ENCODE results near the gene SOX3.

Gene SOX3

GRCh38 chrX:140492066-140492994 is 12.5 kb downstream of the SOX3 start:
- no peak for DNase-seq

- DNase-seq: no peak
Observed at GRCh38 chrX:140480765-140481164, 24.1 kb downstream of the SOX3 start.

GRCh38 chrX:140477987-140478386 is 26.9 kb downstream of the SOX3 start:
- DNase-seq: no peak

- no peak for DNase-seq
Observed at GRCh38 chrX:140475025-140475424, 29.8 kb downstream of the SOX3 start.

GRCh38 chrX:140467211-140467610 is 37.7 kb downstream of the SOX3 start:
- DNase-seq: no peak
